SK-N-MC (cell line): ENCODE results near the gene KCNH1.
"Not testable (repeated sequence)": the region's sequence is repeated elsewhere in the genome, so short reads cannot be mapped to it uniquely, and the experiment has no call there.

Experiments used
- DNase-seq: peaks from one replicate; pipeline ENCODE4 v3.0.0-alpha.2; 2011; ENCODE audit warnings: low read depth, low spot score
- H3K27ac ChIP-seq: fragments of 200-600 bp; sonication (generic); 2 replicates; pipeline ENCODE4 v1.5.1; 2016; ENCODE audit warnings: mixed run types
- H3K36me3 ChIP-seq: fragments of 200-600 bp; sonication (generic); 2 replicates; pipeline ENCODE4 v1.6.1; 2017; ENCODE audit warnings: antibody characterized with exemption, low read length, mixed read lengths; ENCODE audit not compliant: insufficient read depth
- H3K4me3 ChIP-seq: fragments of 200-600 bp; sonication (generic); 2 replicates; pipeline ENCODE4 v1.5.1; 2016
- H3K9ac ChIP-seq: fragments of 200-600 bp; sonication (generic); 2 replicates; pipeline ENCODE4 v1.8.0; 2017; ENCODE audit warnings: mixed run types, mixed read lengths; ENCODE audit not compliant: insufficient read length
- H3K9me3 ChIP-seq: fragments of 200-600 bp; sonication (generic); 2 replicates; pipeline ENCODE4 v1.6.1; 2017; ENCODE audit warnings: low read depth, mild to moderate bottlenecking, antibody characterized with exemption, low read length, moderate library complexity, mixed read lengths
- EZH2 ChIP-seq: fragments of 200-600 bp; sonication (generic); IDR thresholded peaks from one replicate; pipeline ENCODE4 v1.6.1; 2017; ENCODE audit warnings: antibody characterized with exemption
- FOXP2 ChIP-seq: optimal IDR thresholded peaks from 2 replicates; pipeline ENCODE3; 2011; ENCODE audit warnings: mild to moderate bottlenecking, moderate library complexity; ENCODE audit not compliant: insufficient read depth; ENCODE audit errors: extremely low read length, control extremely low read depth
- POLR2AphosphoS5 ChIP-seq: IDR thresholded peaks from 2 replicates; pipeline ENCODE4 v1.6.1; 2012; ENCODE audit warnings: mild to moderate bottlenecking, low read depth, low read length, borderline replicate concordance

Gene KCNH1

GRCh38 chr1:210662291-210663050, 471.5 kb downstream of the KCNH1 start:
- no peak overlapping the region for H3K4me3 ChIP-seq
- H3K36me3 ChIP-seq, result no peaks in the 10 kb centered on the region
- DNase-seq, result no peak
- H3K9me3 ChIP-seq, result no peaks in the 10 kb centered on the region
- no peak for TF ChIP-seq EZH2
- TF ChIP-seq POLR2AphosphoS5, result no peak
- TF ChIP-seq FOXP2, result no peak
- no peak overlapping the region for H3K27ac ChIP-seq
- no peak overlapping the region for H3K9ac ChIP-seq

GRCh38 chr1:210661520-210661919, 472.4 kb downstream of the KCNH1 start:
- H3K9ac ChIP-seq, H3K4me3 ChIP-seq, DNase-seq, H3K36me3 ChIP-seq, H3K27ac ChIP-seq, H3K9me3 ChIP-seq: not testable (repeated sequence)

GRCh38 chr1:210657806-210658205, 476.1 kb downstream of the KCNH1 start:
- TF ChIP-seq POLR2AphosphoS5 (no peak), FOXP2 (no peak), EZH2 (no peak)

GRCh38 chr1:210655511-210655910, 478.4 kb downstream of the KCNH1 start:
- no peak for DNase-seq
- H3K9ac ChIP-seq, result no peak overlapping the region
- H3K9me3 ChIP-seq, result no peaks in the 10 kb centered on the region
- H3K36me3 ChIP-seq, result no peaks in the 10 kb centered on the region
- H3K4me3 ChIP-seq, result no peak overlapping the region
- H3K27ac ChIP-seq, result no peak overlapping the region
- TF ChIP-seq POLR2AphosphoS5 (no peak), EZH2 (no peak), FOXP2 (no peak)

More at GRCh38 chr1:210657806-210658205, 476.1 kb downstream of the KCNH1 start:
- no peaks in the 10 kb centered on the region for H3K9me3 ChIP-seq
- no peak overlapping the region for H3K4me3 ChIP-seq
- no peak overlapping the region for H3K9ac ChIP-seq
- H3K27ac ChIP-seq, result no peak overlapping the region
- DNase-seq, result no peak
- no peaks in the 10 kb centered on the region for H3K36me3 ChIP-seq

- no peak overlapping the region for H3K4me3 ChIP-seq
- no peak overlapping the region for H3K9ac ChIP-seq
Observed at GRCh38 chr1:210654176-210654981, 479.6 kb downstream of the KCNH1 start.

GRCh38 chr1:210653771-210654170, 480.2 kb downstream of the KCNH1 start:
- no peak overlapping the region for H3K9ac ChIP-seq
- no peaks in the 10 kb centered on the region for H3K9me3 ChIP-seq
- no peaks in the 10 kb centered on the region for H3K36me3 ChIP-seq
- H3K4me3 ChIP-seq, result no peak overlapping the region
- no peak for DNase-seq
- H3K27ac ChIP-seq, result no peak overlapping the region
- TF ChIP-seq FOXP2, result no peak
- no peak for TF ChIP-seq EZH2
- no peak for TF ChIP-seq POLR2AphosphoS5

More at GRCh38 chr1:210654176-210654981, 479.6 kb downstream of the KCNH1 start:
- no peak for DNase-seq
- H3K27ac ChIP-seq, result no peak overlapping the region
- no peaks in the 10 kb centered on the region for H3K36me3 ChIP-seq
- no peaks in the 10 kb centered on the region for H3K9me3 ChIP-seq
- TF ChIP-seq FOXP2, result no peak
- TF ChIP-seq EZH2, result no peak
- no peak for TF ChIP-seq POLR2AphosphoS5

GRCh38 chr1:210652329-210652954, 481.5 kb downstream of the KCNH1 start:
- Histone ChIP-seq H3K9ac (no peak overlapping the region), H3K36me3 (no peaks in the 10 kb centered on the region), H3K4me3 (no peak overlapping the region), H3K27ac (no peak overlapping the region), H3K9me3 (no peaks in the 10 kb centered on the region)
- no peak for TF ChIP-seq EZH2
- no peak for TF ChIP-seq FOXP2
- TF ChIP-seq POLR2AphosphoS5, result no peak
- DNase-seq, result no peak

GRCh38 chr1:210650403-210650802, 483.5 kb downstream of the KCNH1 start:
- H3K27ac ChIP-seq, result no peak overlapping the region
- no peak for DNase-seq
- H3K9me3 ChIP-seq, result no peaks in the 10 kb centered on the region
- no peak overlapping the region for H3K9ac ChIP-seq
- TF ChIP-seq POLR2AphosphoS5 (no peak), EZH2 (no peak), FOXP2 (no peak)
- H3K36me3 ChIP-seq, result no peaks in the 10 kb centered on the region
- no peak overlapping the region for H3K4me3 ChIP-seq
